Measurements from ENCODE around the gene MAST3.

The MAST3 gene

DNA sequence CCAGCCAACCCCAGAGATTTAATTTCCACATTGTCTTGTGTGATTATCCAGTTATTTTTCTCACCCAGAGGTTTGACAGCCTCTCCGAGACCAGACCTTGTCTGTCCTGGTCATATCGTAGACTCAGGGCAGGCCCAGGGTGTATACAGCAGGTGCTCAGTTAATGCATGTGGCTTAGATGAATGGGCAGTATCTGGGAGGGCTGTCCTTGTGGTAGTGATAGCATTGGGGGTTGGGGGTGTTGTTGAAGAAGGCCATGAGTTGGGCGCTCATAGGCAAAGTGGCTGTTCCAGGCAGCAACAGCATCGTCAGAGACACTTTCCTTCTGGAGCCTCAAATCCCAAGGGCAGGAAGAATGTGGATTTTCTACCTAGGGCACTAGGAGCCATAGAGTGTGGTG is 16.9 kb downstream of the MAST3 start:
- no peak for DNase-seq

DNA sequence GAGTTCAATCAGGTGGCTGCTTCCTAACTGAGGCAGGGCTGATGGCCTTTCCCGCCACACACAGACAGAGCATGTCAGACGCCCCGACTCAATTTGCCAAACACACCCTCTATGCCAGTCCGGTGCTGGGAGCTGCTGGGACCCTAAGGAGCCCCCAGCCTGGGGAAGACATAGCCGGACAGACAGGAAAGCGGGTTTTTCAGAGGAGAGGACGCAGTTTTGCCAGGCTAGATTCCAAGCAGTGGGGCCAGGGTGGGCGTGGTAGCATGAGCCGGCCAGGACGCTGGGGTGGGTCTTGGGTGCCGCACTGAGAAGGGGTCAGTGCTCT is 19.8 kb downstream of the MAST3 start:
- no peak for DNase-seq

DNA sequence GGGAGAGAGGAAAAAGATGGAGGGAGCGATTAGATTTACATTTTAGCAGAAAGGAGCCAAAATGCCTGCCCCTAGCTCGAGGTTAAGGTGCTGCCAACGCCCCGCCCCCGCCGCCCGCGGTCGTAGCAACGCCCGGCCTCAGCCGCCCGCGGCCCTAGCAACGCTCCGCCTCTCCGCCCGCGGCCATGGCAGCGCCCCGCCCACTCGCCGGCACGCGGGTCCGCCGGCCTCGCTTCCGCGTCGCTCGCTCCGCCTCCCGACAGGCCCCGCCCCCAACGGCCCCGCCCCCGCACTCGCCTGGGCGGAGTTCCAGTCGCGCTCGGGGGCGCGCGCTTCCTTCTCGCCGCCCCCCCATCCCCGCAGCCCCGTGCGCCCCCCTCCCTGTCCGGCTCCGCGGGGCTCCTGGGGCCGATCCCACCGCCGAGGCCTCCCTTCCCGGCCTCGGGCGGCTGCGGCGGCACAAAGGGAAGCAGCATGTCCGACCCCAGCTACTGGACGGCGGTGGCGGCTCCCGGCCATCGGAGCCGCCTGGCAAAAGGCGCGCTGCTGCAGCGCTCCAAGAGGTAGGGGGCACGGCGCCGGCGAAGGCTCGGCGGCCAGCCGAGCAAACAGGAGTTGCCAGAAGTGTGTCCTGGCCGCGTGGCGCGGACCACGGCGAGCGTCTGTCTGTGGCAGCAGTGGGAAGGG is 20.3 kb downstream of the MAST3 start:
- DNase-seq, result peak; percentile 91

GRCh38 chr19:18118420-18119012 is 20.9 kb downstream of the MAST3 start:
- no peak for DNase-seq

DNA sequence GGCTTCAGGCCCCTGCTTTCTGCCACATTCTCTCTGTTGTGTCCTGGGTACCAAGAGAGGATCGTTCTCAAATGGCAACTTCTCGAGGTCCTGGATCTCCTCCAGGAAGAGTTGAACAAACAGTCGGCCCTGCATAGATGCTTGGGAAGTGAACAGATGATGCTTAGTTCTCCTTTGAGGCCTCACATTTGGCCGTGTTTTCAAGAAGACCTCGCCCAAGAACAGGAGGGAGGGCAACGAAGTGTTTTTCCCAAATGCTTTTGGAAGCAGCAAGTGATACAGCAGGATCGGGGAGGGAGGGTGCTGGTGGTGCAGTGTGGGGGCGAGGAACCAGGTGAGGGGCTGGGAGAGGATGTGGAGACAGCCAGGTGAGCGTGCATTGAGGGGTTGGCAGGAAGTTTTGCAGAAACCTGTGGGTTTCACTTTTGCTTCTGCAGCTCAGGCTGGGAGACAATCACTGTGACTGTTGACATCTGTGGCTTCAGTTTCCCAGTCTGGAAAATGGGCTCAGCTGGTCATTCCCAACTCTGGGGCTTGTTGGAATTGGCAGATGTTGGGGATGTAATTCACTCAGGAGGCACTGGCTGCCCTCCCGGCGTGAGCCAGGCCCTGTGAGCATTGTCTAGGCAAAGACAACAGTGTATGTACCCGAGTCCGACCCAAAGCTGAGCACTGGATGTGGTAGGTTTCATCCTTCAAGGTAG is 21.6 kb downstream of the MAST3 start:
- peak; percentile 51 for DNase-seq

DNA sequence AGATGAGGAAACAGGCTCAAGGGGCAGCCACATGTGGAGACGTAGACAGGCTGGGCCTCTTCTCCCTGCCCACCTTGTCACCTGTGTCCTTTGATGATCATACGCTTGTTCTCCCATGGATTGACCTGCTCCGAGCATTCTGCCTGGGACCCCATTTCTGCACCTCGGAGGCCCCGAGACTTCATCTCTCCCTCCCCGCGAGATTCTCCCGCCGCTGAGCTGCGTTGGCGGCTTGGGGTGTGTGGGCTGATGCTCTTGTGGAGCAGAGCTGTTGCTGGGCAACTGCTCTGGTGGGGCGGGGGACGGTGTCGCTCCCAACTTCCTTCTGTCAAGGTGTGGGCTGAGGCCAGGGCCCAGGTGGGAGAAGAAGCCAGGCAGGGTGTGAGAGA is 22.1 kb downstream of the MAST3 start:
- DNase-seq, result peak; percentile 58

- DNase-seq, result no peak
Measured at GRCh38 chr19:18120127-18120526, 22.5 kb downstream of the MAST3 start.

- no peak for DNase-seq
Measured at GRCh38 chr19:18121166-18121565, 23.6 kb downstream of the MAST3 start.

GRCh38 chr19:18122424-18122823 is 24.8 kb downstream of the MAST3 start:
- no peak for DNase-seq

- no peak for DNase-seq
Measured at GRCh38 chr19:18122860-18123795, 25.6 kb downstream of the MAST3 start.

- DNase-seq, result no peak
Measured at GRCh38 chr19:18123819-18124218, 26.2 kb downstream of the MAST3 start.

DNA sequence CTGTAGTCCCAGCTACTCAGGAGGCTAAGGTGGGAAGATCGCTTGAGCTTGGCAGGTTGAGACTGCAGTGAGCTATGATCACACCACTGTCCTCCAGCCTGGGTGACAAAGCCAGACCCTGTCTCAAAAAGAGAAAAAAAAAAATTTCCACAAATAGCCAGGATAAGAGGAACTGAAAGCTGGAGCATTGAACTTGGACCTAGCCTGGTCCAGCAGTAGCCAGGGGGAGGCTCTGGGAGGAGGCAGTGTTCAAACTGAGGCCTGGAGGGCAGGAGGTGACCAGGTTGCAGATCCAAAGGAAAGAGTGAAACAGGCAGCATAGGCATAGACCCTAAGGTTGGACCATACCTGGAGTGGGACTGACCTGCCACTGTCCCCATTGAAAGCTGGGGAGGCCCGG is 28.5 kb downstream of the MAST3 start:
- no peak for DNase-seq

- DNase-seq, result no peak
Measured at GRCh38 chr19:18128044-18128443, 30.5 kb downstream of the MAST3 start.

- DNase-seq, result no peak
Measured at GRCh38 chr19:18128805-18129204, 31.2 kb downstream of the MAST3 start.

DNA sequence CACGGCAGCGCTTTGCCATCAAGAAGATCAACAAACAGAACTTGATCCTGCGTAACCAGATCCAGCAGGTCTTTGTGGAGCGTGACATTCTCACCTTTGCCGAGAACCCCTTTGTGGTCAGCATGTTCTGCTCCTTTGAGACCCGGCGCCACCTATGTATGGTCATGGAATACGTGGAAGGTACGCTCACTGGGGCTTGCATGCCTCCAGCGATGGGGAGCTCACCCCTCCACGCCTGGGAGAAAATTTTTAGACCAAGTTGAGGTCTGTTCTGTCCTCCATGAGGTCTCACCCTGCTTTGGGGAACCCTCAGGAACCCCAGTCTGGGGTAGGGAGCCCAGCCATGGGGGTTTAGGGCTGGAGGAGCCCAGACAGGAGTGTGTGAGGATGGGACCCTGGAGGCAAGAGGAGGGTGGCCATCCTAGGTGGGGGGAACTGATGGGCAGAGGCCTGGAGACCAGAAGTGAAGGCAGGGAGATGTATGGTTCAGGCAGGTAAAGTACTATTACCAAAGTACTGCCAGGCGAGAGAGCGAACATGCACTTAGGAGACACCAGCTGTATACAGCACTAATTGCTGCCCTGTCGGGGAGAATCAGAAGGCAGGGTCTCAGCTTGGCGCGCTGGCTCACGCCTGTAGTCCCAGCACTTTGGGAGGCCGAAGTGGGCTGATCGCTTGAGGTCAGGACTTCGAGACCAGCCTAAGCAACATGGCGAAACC is 33.1 kb downstream of the MAST3 start:
- no peak for DNase-seq

DNA sequence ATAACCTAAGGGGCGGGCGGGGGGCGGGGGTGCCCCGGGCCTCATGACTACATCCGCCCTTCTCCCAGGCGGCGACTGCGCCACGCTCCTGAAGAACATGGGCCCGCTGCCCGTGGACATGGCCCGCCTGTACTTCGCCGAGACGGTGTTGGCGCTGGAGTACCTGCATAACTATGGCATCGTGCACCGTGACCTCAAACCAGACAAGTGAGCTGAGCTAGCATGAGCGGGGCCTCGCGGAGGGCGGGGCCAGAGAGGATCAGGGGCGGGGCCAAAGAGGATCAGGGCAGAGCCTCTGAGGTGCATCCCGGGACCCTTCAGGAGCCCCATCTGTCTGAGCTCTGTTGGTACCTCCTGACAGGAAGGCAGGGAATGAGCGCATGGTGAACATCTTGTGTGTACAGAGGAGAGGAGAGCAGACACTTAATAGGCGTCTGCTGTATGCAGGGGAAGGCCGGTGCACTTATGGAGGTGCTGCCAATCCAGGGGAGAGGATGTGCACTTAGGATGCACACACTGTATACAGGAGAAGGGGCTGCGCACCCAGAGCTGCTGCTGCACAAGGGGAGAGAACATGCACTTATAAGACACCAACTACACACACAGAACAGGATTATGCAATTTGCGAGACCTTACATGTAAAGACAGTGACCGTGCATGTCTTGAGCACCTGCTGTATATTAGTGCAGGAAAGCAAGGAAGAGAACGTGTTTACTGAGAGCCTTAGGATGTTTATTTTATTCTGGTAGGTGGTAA is 34.4 kb downstream of the MAST3 start:
- DNase-seq, result no peak

DNA sequence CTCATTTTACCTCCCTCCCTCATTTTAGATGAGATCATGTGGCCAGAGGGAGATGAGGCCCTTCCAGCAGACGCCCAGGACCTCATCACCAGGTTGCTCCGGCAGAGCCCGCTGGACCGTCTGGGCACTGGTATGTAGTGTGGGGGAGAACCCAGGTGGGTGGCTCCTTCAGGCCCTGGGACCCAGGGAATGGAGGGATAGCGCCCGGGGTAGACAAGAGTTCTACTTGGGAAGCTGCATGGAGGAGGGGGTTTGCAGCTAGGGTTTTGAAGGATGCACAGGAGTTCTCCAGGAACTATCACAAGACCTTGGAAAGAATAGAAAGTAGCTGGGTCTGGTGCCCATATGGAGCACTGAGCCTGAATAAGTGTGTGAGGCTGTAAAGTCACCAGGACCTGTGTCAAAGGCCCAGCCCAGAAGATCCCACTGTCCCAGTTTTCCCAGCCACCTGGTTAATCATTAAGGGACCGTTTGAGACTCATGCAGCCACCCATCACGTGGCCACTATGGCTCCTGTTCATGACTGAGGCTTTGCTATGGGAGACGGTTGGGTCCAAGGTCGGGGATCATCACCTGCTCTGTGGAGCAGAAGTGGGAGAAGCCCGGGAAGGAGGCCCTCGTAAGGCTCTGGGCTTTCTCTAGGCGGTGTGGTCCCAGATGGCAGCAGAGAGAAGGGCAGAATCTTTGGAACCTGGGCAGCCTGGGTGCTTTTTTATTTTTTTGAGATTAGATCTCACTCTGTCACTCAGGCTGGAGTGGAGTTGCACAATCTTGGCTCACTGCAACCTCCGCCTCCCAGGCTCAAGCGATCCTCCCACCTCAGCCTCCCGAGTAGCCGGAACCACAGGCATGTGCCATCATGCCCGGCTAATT is 38.4 kb downstream of the MAST3 start:
- no peak for DNase-seq

GRCh38 chr19:18137242-18137641 is 39.7 kb downstream of the MAST3 start:
- DNase-seq, result no peak

DNA sequence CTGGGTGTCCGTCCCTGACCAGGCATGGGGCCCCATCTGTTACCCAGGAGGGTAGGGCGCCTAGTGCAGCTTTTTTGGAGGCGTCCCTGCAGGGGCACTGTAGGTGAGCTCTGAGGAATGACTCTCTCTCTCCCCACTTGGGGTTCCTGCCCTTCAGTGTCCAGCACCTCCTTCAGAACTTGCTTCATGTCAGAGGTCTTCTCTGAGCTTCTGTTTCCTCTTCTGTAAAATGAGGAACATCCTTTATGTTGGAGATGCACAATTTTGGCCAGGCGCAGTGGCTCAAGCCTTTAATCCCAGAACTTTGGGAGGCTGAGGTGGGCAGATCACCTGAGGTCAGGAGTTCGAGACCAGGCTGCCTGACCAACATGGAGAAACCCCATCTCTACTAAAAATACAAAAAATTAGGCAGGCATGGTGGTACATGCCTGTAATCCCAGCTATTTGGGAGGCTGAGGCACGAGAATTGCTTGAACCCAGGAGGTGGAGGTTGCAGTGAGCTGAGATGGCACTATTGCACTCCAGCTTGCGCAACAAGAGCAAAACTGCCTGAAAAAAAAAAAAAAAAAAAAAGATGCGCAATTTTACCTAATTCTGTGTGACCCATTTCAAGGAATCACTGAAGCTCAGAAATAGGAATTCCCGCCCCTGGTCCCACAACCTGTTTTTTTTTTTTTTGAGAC is 40.2 kb downstream of the MAST3 start:
- no peak for DNase-seq

- no peak for DNase-seq
Measured at GRCh38 chr19:18140473-18140872, 42.9 kb downstream of the MAST3 start.

Measured in stimulated activated naive CD4-positive, alpha-beta T cell treated with Interleukin-2 at 50 U/mL for 16 hours (primary cell).